GOT3 (cell line): Measurements from ENCODE around the gene MUSTN1.

ENCODE experiments used
- DNase-seq: peaks from one replicate; lab custom pipeline; 2025; ENCODE audit warnings: mixed read lengths; lab: John Stamatoyannopoulos, UW

The MUSTN1 gene

DNA sequence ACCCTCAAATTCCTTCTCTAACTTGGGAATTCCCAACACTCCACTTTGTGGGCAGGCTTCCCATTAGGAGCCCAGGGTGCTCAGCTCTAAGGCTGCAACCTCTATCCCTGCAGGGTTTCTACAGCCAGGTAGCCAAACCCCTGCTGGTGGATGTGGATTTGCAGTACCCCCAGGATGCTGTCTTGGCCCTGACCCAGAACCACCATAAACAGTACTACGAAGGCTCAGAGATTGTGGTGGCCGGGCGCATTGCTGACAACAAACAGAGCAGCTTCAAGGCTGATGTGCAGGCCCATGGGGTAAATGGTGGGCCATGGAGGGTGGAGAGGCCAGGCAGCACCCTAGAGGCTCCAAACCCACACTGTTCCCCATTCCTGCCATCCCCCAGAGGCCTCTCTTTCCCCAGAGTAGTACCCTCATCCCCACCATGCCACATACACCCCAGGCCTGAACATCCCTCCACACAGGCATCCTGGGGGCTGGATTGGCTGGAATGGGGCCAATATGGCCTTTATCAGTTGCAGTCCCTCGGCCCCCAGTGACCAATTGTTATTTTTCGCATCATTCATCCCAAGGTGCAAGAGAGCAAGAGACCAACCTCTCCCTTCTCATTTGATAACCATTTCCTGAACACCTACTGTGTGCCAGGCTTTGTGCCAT is 49.8 kb downstream of the MUSTN1 start:
- DNase-seq, result no peak

DNA sequence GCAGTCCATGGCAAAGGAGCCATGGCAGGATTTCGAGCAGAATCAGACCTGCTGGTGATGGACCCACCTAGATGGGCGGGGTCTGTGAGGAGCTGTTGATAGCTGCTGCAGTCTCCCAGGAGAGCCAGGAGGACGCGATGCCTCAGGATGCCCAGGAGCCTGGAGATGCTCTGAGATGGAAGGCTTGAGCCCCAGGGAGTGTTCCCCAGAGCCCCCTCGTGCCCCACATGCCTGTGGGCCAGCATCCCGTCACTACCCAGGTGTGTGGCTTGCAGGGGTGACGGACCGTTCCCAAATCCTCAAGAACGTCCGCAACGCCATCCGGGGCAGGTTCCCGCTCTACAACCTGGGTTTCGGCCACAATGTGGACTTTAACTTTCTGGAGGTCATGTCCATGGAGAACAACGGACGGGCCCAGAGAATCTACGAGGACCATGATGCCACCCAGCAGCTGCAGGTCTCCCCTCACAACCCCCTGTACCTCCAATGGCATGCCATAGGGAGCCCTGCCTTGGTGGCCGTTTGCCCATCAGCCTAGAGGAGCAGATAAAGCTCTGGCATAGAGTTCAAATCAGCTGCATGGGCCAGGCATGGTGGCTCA is 50.7 kb downstream of the MUSTN1 start:
- no peak for DNase-seq

DNA sequence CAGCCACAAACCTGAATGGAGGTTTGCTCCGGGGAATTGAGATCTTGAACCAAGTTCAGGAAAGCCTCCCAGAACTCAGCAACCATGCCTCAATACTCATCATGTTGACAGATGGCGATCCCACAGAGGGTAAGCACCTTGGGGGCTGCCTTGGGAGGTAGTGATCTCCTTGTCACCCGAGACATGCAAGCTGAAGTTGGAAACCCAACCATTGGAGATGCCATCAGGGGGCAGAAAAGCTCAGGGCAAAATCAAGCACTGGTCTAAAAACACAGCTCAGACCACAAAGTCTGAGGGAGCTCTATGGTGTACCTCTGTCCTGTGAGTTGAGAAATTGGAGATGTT is 51.6 kb downstream of the MUSTN1 start:
- DNase-seq, result no peak
